GM12872 (cell line): ENCODE results near the gene EVA1B.

Source experiments
- TF ChIP-seq, protein P1 (sequence below): IDR thresholded peaks from 3 replicates; pipeline ENCODE4 v1.5.1; 2011; ENCODE audit warnings: low read depth, mild to moderate bottlenecking, low read length, moderate library complexity; ENCODE audit not compliant: insufficient read depth

The EVA1B gene

DNA sequence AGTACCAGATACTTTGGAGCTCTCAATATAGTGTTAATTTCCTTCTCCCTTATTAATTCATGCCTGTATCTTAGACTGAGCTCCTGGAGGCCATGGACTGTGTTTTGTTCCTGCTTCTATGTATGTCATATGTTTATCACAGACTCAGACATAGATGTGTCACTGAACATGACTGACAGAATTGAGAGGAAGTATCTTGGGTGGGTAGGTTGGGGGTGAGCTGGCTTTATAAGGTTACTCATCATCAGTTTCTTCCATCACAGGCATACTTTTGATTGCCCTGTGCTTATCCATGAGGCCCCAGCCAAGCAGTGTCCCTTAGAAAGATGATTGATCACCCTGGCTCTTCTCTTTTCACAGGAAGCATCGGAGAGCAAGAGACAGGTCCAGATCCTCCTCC, 22.9 kb downstream of the EVA1B start:
- TF ChIP-seq, protein P1, sequence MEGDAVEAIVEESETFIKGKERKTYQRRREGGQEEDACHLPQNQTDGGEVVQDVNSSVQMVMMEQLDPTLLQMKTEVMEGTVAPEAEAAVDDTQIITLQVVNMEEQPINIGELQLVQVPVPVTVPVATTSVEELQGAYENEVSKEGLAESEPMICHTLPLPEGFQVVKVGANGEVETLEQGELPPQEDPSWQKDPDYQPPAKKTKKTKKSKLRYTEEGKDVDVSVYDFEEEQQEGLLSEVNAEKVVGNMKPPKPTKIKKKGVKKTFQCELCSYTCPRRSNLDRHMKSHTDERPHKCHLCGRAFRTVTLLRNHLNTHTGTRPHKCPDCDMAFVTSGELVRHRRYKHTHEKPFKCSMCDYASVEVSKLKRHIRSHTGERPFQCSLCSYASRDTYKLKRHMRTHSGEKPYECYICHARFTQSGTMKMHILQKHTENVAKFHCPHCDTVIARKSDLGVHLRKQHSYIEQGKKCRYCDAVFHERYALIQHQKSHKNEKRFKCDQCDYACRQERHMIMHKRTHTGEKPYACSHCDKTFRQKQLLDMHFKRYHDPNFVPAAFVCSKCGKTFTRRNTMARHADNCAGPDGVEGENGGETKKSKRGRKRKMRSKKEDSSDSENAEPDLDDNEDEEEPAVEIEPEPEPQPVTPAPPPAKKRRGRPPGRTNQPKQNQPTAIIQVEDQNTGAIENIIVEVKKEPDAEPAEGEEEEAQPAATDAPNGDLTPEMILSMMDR, result no peak

DNA sequence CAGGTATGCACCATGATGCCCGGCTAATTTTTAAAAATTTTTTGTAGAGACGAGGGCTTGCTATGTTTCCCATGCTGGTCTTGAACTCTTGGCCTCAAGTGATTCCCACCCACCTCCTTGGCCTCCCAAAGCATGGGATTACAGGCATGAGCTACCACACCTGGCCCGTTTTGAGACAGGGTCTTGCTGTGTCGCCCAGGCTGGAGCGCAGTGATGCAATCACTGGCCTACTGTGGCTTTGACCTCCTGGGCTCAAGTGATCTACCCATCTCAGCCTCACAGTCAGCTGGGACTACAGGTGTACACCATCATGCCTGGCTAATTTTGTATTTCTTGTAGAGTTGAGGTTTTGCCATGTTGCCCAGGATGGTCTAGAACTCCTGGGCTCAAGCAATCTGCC, 24.8 kb downstream of the EVA1B start:
- TF ChIP-seq, protein P1, result no peak

DNA sequence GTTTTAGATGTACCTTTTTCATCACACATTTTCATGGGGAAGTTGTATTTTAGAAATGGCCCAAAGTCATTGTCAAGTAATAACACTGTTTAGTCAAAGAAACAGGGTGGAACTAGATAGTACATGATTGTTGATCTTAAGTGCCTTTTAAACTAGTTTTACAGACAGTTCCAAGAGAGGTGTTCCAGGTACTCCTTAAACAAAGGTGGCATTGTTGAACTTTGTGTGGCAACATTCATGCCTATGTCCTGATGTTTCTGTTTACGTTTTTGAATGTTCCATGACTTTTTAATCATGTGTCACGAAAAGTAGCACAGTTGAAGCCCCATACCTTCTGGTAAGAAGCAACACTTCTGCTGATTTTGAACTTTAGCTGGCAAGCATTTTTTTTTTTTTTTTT, 26.4 kb downstream of the EVA1B start:
- TF ChIP-seq, protein P1, result no peak

DNA sequence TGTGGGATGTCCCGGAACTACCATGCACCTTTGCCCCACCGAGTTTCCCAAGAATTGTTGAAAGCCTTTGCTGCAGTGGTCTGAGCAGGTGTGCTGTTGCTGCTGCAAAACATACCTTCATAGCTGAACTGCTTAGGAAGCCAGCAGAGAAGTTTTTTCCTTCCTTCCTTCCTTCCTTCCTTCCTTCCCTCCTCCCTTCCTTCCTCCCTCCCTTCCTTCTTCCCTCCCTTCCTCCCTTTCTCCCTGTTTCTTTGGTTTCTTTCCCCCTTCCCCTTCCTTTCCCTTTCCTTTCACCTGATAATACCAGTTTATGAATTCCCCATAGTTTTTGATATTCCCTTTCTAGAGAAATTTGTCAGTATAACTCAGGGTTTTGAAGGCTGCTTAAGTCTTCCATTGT, 28.1 kb downstream of the EVA1B start:
- TF ChIP-seq, protein P1, result no peak

DNA sequence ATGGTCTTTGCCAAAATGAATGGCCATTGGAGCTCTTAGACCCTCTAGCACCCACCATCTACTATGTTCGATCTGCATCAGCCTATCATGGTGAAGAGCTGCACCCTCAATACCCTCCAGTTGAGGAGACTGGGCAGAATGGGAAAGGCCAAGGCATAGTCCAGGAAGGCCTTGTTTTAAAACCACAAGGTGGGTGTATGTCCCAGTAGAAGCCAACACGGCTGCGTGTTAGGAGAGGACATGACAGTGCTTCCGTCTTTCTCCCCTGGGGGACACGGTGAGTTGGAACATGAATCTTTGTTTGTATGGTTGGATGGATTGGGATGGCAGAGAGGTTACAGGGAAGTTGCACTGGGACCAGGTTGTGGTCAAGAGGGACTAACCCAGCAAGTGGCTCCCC, 35.9 kb downstream of the EVA1B start:
- TF ChIP-seq, protein P1, result no peak

DNA sequence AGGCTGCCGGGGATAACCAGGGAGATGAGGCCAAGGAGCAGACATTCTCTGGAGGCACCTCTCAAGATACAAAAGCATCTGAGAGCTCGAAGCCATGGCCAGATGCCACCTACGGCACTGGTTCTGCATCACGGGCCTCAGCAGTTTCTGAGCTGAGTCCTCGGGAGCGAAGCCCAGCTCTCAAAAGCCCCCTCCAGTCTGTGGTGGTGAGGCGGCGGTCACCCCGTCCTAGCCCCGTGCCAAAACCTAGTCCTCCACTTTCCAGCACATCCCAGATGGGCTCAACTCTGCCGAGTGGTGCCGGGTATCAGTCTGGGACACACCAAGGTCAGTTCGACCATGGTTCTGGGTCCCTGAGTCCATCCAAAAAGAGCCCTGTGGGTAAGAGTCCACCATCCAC, 36.6 kb downstream of the EVA1B start:
- TF ChIP-seq, protein P1, result no peak

DNA sequence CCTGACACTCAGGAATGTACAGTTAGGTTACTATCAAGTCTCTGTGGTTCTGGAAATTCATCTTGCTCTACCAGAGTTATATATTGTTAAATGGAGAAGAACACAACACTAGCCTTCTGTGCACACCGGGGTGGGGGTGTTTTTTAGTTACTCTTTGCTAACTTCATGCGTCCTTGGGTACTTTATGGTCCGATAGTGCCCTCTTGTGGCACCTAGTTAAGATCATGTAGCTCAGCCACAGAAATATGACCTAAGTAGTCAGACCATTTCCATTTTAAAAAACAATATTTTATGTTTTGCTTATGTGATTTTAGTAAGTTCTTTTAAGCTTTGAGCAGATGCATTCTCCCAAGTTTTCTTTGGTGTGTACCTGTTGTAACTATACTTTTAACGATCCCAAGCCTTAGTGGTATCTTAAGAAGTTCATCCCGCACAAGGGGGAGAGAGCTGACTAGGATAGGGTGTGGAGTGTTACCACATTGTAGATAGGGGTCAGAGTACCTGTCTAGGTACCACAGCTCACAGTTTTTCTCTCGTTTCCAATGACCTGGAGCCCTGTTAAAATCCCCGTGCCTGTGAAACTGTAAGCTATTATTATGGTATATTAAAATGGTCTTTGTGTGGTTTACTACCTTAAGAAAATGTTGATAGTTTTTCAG, 37.9 kb downstream of the EVA1B start:
- TF ChIP-seq, protein P1, result peak; percentile 62

DNA sequence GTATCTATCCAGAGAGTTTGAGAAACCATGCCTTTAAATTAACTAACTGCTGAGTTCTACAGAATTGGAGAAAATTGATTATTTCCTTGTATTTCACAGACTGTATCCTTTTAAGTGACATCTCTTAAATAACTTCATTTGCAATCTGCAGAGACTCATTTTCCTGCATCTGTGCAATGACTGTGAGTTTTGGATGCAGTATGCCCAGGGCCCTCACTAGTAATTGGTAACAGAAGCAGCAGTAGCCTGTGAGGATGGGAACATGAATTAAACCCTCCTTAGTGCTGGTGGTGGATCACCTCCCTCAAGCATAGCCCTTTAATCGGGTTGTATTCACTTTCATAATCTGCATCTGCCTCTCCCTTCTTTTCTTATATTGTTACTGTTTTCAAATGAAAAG, 38.9 kb downstream of the EVA1B start:
- TF ChIP-seq, protein P1, result no peak
